Stimulated activated CD8-positive, alpha-beta memory T cell treated with anti-CD3 and anti-CD28 coated beads, Interleukin-15, amount 100 ng/mL, for 48 hours (primary cell): ENCODE data around the gene IL4I1.

Source experiments
- DNase-seq, 2 donors: peaks; one replicate each; pipeline ENCODE4 v3.0.0-alpha.2; 2020; ENCODE audit warnings: low read depth in 2 of 2

IL4I1 gene

DNA sequence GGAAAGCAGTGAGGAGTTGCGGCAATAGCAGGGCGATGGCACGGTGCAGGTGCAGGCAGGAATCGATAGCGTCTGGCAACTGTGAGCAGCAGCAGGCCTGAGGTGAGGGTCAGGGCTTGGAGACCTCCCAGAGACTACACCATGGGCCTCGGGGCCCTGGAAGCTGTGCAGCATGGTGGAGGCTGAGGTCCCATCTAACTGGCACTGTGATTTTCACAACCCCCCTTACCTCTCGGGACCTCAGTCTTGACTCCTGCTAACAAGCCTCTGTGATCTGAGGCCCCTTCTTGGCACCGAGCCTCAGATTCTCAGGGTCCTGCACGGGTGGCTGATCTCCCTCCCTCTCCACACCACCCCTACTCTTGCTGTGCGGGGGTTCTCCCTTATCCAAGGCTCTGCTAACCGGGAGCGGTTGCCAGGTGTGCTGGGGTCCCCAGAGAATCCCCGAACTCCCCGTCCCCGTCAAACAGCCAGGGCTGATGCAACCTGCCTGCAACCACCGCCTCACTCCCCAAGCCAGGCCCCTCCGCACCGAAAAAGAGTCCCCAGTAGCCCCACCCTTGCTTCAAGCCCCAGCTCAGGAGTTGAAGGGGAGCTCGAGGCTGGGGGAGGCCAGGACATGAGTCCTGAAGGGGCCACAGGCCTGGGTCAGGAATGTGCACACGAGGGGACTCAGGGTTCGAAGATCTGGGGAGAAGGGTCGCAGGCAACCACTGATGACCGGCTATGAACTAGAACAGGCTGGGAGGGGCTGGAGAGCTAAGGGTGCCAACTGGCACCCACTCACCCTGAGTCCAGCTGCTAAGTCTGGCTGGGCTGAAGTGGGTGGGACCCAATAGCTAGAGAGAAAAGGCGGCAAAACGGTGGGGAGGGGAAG is 27.6 kb upstream of the IL4I1 start:
- DNase-seq, result no peak

DNA sequence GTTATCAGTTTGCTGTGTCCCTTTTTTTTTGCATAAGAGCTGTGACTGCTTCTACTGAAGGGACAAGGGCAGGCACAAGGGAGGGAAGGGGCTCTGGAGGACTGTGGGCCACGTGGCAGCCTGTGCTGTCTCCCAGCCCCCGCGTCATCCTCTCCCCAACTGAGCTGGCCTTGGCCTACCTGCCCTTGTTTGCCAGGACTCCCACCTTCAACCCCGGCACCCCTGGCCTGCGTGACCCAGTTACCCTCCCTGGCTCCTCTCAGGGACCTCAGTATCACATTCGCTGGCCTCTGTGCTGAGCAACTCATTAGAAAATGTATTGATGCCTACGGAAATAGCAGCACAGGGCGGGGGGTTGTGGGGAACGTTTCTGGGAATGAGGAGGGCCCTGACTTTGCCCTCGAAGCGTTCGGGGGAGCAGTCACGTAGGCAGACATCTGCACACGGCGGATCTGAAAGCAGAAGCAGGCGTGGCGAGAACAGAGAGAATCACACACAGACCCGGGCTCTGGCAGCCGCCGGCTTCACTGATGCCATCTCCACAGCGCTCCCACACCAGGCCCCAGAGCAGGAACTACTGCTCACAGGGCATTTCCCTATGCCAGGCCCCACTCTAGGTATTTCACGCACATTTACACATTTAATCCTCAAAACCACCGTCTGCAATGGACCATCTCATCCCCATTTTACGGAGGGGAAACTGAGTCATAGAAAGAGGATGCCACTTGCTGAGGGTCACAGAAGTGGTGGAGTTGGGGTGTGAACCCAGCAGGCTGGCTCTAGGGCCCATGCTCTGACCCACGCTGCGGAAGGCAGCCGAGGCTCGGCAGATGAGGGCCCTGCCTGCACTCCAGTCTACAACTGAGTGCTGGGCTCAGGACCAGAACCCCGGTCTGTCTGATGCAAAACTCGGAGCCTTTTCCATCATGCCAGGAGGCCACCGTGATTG is 26.6 kb upstream of the IL4I1 start:
- no peak for DNase-seq

DNA sequence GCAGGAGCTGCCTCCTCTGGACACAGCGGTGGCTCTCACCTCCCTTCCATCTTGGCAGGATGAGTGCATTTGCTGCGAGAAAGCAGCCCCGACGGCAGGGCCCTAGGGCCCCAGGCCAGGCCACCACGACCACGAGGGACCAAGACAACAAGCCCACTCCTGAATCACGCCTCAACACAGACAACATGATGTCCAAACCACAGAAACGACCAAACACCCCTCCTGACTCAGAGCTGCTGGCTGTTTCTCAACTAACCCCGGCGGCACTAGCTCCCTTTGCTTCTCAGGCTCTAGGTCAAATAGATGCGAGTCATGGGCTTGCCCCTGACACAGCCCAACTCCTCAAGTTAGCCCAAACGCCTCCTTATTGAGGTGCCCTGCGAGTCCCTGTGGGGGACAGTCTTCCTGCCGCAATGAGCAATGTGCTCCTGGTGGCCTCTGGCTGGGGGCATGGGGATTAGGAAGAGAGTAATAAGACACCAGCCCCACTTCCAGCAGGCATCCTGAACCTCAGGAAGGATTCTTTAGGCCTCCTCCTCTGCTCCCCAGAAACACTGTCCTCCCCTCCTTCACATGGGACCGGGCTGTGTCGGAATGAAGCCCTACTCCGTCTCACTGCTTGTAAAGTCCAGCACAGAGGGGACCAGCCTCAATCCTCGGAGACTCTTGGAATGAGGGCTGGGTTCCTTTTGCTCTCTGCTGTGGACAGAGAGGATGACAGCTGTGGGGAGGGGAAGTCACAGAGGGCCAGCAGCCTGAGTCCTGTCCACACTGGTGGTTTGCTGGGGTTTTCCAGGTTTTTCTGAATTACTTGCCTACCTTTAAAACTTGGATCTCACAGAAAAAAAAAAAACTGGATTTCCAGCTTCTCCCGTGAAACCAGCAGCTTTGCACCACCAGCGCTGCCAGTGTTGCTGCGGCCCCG is 25.4 kb upstream of the IL4I1 start:
- peak in 1 of 2 donors; percentile 33 for DNase-seq

DNA sequence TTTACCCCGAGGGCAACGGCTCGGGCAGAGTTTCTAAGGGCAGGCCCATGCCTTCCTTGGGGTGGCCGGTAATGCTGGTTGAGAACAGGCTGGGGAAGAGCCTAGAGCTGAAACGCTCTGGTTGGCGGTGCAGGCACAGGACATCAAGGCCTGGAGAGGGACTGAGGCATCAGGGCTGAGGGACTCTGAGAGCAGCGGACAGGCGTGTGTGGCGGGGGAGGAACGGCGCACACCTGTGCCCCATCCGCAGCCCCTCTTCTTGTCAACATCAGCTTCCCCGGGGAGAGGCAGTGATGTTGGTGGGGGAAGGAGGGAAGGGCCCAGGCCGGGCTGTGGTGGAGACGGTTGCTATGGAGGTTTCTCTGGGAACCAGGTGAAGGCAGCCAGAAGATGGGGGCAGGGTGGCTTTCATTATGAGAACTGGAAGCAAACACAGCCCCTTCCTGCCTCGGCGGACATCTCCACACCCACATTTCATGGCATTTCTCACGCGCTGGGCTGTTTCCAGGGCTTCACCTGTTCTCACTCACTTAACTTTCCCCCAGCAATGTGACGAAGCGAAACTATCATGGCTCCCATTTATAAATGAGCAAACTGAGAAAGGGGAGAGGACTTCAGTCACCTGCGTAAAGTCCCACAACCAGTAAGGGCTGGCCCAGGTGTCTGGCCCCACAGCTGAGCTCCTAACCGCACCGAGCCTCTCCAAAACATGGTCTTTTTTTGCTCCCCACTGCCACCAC is 24.1 kb upstream of the IL4I1 start:
- no peak for DNase-seq

DNA sequence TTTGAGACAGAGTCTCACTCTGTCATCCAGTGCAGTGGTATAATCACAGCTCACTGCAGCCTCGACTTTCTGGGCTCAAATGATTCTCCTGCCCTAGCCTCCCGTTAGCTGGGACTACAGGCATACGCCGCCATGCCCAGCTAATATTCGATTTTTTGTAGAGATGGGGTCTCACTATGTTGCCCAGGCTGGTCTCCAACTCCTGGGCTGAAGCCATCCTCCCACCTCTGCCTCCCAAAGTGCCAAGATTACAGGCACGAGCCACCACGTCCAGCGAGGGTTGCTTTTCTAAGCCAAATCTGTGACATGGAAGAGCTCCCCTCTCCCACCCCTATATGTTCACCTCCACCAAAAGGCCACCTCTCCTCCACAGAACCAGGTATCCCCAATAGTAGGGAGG is 21.4 kb upstream of the IL4I1 start:
- no peak for DNase-seq

DNA sequence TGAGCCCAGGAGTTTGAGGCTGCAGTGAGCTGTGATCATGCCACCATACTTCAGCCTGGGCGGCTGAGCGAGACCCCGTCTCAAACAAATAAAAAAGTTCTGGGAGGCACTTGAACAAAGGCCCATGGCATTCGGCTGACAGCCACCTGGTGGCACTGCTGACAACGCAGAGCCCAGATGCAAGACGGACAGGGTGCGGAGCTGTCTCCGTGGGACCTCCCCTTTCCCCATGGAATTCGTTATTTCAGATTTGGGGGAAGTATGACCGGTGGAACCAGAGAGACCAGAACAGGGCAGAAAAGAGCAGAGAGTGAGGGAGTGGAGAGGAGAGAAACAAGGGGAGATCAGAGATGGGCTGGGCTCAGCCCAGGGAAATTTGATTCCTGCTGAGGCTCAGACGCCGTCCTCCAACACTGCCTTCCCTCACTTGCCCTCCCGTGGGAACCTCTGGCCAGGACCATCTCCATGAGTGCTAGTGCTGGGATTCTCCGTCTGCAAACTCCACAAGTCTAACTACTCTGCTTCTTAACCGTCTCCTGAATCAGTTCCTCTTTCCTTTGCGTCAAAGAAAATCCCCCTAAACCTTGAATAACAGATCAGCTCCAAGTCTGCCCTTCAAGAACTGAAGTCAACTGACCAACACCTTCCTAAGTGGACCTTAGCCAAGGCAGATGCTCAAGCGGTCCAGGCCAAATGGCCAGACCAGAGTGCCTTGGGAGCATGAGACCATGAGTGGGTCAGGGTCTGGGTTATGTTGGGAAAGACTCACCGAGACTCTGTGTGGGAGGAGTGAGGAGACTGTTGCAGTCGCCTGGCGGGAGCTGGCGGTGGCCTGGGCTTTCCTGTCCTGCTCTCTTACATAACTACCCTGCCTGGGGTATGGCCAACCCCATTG is 20.4 kb upstream of the IL4I1 start:
- no peak for DNase-seq

DNA sequence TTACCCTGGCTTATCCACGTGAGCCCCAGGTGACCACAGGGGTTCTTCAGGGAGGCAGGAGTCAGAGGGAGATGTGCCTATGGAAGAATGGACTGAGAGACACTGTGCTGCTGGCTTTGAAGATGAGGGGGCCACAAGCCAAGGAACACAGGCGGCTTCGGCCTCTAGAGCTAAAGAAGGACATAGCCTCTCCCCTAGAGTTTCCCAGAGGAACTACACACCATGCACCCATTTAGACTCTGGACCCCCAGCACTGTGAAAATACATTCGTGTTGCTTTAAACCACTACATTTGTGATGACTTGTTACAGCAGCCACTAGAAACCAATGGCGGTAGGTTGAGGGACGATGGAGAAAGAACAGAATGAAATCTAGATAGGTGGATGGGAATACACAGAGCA is 18.6 kb upstream of the IL4I1 start:
- no peak for DNase-seq

DNA sequence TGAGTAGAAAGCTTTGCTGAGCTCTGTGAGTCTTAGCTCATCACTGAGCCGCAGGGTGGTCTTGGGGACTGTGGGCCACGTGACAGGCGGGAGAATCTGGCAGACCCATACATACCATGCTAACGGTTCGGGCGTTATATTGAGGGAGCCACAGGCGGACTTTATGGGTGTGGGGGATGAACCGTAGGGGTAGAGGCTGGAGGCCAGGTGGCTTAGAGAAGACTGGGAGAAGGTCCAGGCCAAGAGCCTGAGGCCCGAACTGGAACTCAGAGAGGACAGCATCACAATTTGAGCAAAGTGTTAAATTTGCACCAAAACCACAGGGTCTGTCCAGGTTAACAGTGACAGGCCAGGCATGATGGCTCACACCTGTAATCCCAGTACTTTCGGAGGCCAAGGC is 17.0 kb upstream of the IL4I1 start:
- DNase-seq, result no peak

DNA sequence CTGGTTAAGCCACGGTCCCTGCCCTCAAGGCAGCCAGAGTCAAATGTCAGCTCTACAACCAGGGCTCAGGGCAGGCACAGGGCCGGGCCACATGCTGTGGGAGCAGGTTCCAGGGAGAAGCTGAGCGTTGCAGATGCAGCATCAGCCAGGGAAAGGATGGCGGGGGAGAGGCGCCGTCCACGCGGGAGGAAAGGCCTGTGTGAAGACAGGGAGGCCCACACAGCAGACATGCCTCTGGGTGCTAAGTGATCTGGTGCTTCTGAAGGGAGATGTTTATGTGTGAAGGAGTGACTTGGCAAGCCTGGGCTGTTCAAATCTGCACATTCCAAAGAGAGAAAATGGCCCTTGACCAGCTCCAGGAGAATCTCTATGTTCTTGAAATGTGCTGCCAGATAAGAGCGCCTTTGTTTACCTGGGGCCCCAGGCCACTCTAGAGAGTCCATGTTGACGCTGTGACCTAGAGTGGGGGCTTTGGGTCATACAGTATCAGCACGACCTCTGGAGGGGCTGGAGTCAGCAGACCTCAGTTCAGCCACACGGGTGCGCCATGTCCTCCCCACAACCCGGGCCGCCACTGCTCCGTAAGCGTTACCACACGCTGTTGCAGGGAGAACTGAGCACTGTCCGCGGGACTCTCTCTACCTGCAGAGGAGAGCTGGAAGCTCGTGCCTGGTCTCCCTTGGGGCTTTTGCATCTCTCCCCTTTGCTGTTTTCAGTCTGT is 16.4 kb upstream of the IL4I1 start:
- DNase-seq, result no peak

DNA sequence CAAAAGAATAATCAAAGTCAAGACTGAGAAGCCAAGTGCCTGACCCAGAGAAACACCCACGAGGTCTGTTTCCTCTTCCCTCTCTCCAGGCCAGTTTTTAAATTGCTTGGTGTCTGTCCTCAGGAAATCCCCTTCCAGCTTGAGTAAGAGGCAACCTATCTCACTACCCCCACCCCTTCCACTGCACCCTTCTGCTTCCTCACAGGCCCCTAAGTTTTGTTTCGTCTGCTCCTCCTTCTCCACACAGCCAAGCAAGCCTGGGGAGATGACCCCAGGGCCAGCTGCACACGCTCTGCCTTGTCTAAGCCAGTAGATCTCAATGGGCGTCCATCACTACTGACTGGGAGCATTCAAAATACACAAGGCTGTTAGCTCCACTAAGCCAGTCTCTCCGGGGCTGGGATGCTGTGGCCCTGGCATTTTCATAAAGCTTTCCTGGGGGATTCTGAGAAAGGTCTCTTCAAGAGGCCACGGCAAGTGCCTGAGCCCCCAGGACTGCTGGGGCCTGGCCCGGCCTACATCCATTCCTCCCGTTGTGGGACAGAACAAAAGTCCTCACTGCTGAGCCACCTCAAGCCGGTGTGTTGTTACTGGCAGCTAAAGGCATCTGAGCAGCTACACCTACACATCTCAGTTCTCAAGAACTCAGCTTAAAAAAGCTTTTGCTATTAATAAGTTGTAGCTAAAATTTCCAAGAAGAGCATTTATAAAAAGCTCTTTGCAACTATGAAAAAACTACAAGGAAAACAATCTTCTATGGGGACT is 14.9 kb upstream of the IL4I1 start:
- no peak for DNase-seq

DNA sequence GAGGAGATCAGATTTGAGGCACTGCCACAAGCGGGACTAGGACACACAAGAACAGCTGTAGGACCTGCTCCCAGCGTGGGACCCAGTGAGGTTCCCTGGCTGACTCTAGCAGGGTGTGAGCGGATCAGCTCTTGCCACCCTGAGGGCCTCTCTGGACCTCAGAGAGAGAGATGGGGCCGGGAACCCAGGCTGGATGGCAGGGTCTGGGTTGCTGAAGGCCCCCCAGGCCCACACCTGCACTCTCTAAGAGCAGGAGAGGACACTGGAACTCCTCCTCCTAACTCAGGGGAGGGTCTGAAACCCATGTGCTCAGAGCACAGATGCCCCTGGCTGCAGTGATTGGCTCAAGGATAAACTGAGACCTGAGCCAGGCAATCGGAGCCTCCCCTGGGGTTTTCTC is 13.5 kb upstream of the IL4I1 start:
- no peak for DNase-seq

DNA sequence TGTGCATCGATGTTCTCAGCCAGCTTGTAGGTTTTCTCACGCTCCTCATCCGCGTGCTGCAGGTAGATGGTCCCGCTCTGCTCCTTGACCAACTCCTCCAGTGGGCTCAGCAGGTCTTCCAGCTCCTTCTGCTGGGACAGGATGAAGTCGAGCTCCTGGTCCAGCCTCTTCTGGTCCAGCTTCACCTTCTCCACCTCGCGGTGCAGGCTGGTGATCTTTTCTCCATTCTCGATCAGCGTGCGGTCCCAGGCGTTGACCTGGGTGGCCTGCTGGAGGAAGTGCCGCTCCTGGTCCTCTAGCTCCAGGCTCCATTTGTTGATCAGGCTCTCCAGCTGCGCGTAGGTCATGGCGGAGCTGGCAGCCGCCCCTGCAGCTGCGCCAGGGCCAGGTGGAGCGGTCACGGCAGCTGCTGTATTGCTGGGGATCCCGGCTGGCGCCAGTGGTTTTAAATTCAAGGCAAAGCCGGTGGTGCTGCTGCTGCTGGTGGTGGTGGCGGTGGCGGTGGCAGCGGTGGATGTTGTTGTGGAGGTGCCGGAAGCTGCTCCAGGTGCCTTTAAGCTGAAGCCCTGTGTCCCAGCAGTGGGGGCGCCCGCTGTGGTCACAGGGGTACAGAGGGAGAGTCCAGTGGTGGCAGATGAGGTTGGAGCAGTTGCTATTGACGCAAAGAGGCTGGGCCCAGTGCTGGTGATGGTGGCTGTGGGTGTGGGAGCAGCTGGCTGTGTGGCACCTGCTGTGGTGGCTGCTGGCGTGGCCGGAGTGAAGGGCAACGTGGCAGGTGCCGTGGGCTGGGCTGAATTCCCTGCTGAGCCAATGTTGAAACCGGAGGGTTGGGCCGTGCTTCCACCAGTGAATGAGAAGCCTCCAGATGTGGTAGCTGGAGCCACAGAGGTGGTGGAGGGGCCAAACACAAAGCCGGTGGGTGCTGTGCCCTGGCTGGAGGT is 12.1 kb upstream of the IL4I1 start:
- DNase-seq, result no peak

DNA sequence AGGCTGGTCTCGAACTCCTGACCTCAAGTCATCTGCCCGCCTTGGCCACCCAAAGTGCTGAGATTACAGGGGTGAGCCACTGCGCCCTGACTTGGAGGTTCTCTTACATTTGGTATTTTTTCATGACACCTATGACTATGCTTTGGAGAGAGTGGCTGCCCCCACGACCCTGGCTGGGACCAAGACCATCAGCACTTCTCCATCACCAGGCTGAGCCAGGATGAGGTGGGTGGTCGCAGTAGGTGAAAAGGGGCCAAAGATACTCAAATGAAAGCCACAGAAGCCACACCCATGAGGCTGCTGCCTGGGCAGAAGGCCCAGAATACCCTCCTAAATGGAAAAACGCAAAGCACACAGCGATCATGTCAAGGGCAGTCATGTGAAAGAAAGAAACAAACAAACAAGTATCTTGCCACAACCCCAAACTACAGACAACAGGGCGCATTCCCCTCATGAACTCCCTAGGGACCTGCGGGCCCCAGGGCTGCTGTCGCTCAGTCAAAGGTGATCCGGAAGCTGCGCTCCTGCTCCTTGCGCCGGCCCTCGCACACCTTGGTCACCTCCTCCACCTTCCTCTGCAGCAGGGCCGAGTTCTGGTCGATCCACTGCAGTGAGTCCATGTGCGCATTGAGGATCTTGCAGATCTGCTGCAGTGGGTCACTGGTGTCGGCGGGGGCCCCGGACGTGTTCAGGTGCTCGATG is 11.2 kb upstream of the IL4I1 start:
- DNase-seq, result no peak

DNA sequence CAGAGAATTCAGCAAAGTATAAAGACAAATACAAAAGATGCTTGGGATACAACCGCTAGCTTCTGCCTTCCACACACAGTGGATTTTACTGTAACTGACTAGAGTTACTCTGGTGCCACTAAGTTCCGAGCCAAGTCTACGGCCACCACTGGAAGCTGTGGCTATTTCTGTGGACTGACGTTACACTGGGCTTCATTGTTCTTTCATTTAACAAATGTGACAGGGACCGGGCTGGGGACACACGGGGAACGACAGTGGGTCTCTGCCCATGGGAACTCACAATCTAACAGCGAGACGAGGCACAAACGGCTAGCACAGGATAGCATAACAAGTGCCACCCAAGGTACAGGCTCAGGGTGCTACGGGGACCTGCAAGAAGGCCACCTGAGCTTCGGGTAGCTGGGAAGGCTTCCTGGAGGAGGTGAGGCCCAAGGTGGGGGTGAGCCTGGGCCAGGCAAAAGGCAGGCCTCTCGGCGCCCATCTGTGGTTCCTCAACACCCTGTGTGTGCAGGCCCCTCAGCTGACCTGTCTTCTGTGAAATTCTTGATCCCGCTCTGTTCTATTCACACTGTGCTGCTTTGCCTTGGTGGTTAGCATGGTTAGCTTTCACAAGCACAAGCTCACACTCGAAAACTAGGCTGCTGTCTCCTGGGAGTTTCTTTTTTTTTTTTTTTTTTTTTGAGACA is 10.3 kb upstream of the IL4I1 start:
- DNase-seq, result no peak

DNA sequence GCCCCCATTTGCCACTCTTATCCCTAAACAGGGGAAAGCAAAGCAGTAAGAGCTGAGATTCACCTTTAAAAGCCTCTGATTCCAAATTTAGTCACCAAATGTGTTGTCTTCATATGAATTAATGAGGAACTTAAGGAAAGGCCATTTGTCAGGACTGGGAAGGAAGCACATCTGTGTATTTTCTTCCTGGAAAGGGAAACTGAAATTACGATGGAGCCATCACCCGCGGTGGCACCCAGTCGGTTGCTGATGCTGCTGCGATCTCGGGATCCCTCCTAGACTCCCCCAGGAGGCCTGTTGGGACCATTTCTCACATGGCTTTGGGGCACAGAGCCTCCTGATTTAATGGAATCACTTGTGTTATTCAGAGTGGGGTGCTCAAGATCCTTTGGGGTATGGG is 7.4 kb upstream of the IL4I1 start:
- DNase-seq, result no peak
